Measurements from ENCODE around the gene WWC1.
"Not testable (repeated sequence)": the region's sequence is repeated elsewhere in the genome, so short reads cannot be mapped to it uniquely, and the experiment has no call there.

The WWC1 gene

GRCh38 chr5:168339109-168339771 lies 47.8 kb downstream of the WWC1 start:
- no peak for DNase-seq

GRCh38 chr5:168339772-168340140 lies 48.3 kb downstream of the WWC1 start:
- DNase-seq, result not testable (repeated sequence)

- no peak for DNase-seq
Observed at GRCh38 chr5:168340487-168340886, 49.0 kb downstream of the WWC1 start.

- no peak for DNase-seq
Observed at GRCh38 chr5:168341178-168341577, 49.7 kb downstream of the WWC1 start.

GRCh38 chr5:168342151-168342825 lies 50.8 kb downstream of the WWC1 start:
- DNase-seq, result no peak

- DNase-seq, result no peak
Observed at GRCh38 chr5:168342985-168343384, 51.5 kb downstream of the WWC1 start.

- DNase-seq, result no peak
Observed at GRCh38 chr5:168346417-168346816, 55.0 kb downstream of the WWC1 start.

- no peak for DNase-seq
Observed at GRCh38 chr5:168347368-168348083, 56.1 kb downstream of the WWC1 start.

- no peak for DNase-seq
Observed at GRCh38 chr5:168348084-168348414, 56.6 kb downstream of the WWC1 start.

GRCh38 chr5:168350315-168350714 lies 58.9 kb downstream of the WWC1 start:
- DNase-seq, result no peak

GRCh38 chr5:168353216-168353957 lies 61.9 kb downstream of the WWC1 start:
- no peak for DNase-seq

GRCh38 chr5:168354397-168354796 lies 63.0 kb downstream of the WWC1 start:
- no peak for DNase-seq

GRCh38 chr5:168356171-168356570 lies 64.7 kb downstream of the WWC1 start:
- DNase-seq, result no peak

- no peak for DNase-seq
Observed at GRCh38 chr5:168356592-168356991, 65.1 kb downstream of the WWC1 start.

- DNase-seq, result no peak
Observed at GRCh38 chr5:168357876-168358275, 66.4 kb downstream of the WWC1 start.

- no peak for DNase-seq
Observed at GRCh38 chr5:168359820-168360460, 68.5 kb downstream of the WWC1 start.

- no peak for DNase-seq
Observed at GRCh38 chr5:168360521-168361285, 69.3 kb downstream of the WWC1 start.

GRCh38 chr5:168362097-168362885 lies 70.8 kb downstream of the WWC1 start:
- DNase-seq, result no peak

GRCh38 chr5:168364151-168364661 lies 72.8 kb downstream of the WWC1 start:
- no peak for DNase-seq

GRCh38 chr5:168364750-168365550 lies 73.5 kb downstream of the WWC1 start:
- DNase-seq, result no peak
